Mesothelial cell of epicardium (in vitro differentiated cells): ENCODE results near the gene PTGER1. TPM values are rescaled to one million over a fixed set of nuclear protein-coding genes. Genes with fewer than 3 reads are reported as not detected.

Experiments used
- DNase-seq, 2 experiments: peaks; one replicate each; pipeline ENCODE4 v3.0.0; 2021; ENCODE audit warnings: low spot score in 2 of 2; ENCODE audit not compliant: unreplicated experiment in 2 of 2
- H3K27ac Mint-ChIP-seq: 2 replicates; pipeline ENCODE4 v1.8.0; 2021; ENCODE audit warnings: mixed read lengths
- H3K27me3 Mint-ChIP-seq: 2 replicates; pipeline ENCODE4 v1.8.0; 2021; ENCODE audit warnings: low read depth, mixed read lengths
- H3K36me3 Mint-ChIP-seq: 2 replicates; pipeline ENCODE4 v1.8.0; 2021; ENCODE audit warnings: mixed read lengths
- H3K4me1 Mint-ChIP-seq: 2 replicates; pipeline ENCODE4 v1.8.0; 2021; ENCODE audit warnings: mixed read lengths
- H3K4me3 Mint-ChIP-seq: 2 replicates; pipeline ENCODE4 v1.8.0; 2021; ENCODE audit warnings: mild to moderate bottlenecking, moderate library complexity, mixed read lengths
- H3K9me3 Mint-ChIP-seq: 2 replicates; pipeline ENCODE4 v1.8.0; 2021; ENCODE audit warnings: mixed read lengths
- total RNA-seq: library from RNA; stranded (reverse); gene quantifications from 3 replicates; pipeline ENCODE4 v1.2.1, GENCODE V29; 2021
- TF ChIP-seq, protein P1 (sequence below): fragments of 200-600 bp; sonication (generic); IDR thresholded peaks from one replicate; pipeline ENCODE4 v1.5.0; 2021; ENCODE audit warnings: antibody characterized with exemption; ENCODE audit not compliant: unreplicated experiment

PTGER1 gene
- total RNA-seq, 1 donor from 2014 or later = 3.5 TPM

DNA sequence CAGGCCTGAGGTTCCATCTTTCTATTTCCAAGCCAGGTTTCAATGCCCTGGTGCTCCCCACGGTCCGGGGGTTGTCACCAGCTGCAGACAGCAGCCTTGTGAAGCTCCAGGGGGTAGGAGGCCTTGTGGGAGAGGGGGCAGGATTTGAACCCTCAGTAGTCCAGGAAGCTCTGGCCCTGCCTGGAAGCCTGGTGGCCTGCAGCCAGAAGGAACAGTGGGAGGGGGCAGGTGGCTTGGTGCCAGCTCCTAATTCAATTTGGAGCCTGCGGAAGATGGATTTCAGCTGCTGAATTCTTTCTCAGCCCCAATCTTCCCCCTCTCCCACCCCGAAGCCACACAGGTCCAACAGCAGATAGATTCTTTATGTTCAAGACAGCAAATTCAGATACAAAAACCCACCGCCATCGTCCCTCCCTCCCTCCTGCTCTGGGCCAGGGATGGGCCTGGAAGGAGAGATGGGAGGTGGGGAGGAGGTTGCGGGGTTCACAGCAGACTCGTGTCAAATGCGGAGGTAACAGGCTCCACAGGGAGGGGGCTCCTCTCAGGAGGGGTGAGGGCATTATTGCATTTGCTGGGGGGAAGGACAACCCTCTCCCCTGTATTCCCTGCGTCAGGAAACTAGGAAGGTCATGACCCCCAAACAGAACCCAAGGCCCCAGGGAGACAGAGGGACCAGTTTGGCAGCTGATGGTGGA lies 2.4 kb upstream of the PTGER1 start:
- peak in 1 of 2 experiments; percentile 77 for DNase-seq
- Mint-ChIP-seq H3K36me3 (peaks cover 11% of the 10 kb centered on the region), H3K27me3 (no peaks in the 10 kb centered on the region), H3K9me3 (no peaks in the 10 kb centered on the region), H3K4me1 (peaks cover 44% of the 10 kb centered on the region), H3K4me3 (peak overlapping the region; percentile 53), H3K27ac (peak overlapping the region; percentile 94)
- TF ChIP-seq, protein P1, sequence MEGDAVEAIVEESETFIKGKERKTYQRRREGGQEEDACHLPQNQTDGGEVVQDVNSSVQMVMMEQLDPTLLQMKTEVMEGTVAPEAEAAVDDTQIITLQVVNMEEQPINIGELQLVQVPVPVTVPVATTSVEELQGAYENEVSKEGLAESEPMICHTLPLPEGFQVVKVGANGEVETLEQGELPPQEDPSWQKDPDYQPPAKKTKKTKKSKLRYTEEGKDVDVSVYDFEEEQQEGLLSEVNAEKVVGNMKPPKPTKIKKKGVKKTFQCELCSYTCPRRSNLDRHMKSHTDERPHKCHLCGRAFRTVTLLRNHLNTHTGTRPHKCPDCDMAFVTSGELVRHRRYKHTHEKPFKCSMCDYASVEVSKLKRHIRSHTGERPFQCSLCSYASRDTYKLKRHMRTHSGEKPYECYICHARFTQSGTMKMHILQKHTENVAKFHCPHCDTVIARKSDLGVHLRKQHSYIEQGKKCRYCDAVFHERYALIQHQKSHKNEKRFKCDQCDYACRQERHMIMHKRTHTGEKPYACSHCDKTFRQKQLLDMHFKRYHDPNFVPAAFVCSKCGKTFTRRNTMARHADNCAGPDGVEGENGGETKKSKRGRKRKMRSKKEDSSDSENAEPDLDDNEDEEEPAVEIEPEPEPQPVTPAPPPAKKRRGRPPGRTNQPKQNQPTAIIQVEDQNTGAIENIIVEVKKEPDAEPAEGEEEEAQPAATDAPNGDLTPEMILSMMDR = no peak

DNA sequence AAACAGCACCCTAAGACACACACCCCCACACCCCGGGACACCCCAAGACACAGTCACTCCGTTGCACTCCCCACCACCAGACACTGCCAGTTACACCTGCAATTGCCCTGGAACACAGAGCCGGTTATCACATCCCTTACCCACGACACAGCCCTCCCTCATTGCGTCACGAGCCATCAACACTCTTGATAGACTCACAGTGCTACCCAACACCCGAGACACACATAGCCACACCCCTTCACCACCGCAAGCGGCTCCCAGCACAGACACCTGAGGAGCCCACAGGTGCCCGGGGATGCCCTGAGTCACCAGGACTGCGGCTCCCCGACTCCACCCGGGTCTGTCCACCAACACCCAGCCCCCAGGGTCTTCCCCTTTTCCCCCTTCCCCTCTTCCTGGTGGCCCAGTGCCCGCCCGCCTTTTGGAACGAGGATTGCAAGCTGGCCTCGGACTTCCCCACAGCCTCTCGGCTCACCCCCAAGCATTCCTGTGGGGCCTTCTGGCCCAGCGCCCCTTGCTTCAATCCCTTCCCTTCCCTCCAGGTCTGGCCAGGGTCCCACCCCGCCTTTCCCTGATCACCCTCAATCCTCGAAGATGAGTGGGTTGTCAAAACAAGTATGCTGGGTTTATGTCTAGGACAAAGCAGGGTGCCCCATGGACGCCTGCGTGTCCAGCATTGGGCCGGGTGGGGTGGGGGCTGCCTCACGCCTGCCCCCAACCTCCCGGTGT lies 1.7 kb upstream of the PTGER1 start:
- Mint-ChIP-seq H3K4me1 (peaks cover 44% of the 10 kb centered on the region), H3K27ac (peak overlapping the region; percentile 94), H3K36me3 (peaks cover 7% of the 10 kb centered on the region), H3K9me3 (no peaks in the 10 kb centered on the region), H3K4me3 (peak overlapping the region; percentile 13), H3K27me3 (no peaks in the 10 kb centered on the region)
- no peak for DNase-seq
- TF ChIP-seq, protein P1 = no peak

DNA sequence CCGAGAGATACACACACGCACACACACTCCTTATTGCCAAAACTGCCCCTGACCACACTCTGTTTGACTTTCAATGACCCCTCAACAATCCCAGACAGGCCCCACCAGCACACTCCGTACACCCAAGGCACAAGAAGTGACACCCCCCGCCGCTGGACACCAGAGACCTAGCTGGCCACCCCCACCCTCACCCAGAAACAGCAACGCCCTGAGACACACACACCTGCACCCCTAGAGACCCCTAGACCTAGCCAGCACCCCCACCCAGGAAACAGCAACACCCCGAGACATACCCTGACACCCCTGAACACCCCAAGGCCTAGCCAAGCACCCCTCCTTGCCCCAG lies 1.1 kb upstream of the PTGER1 start:
- no peaks in the 10 kb centered on the region for H3K27me3 Mint-ChIP-seq
- H3K4me3 Mint-ChIP-seq = peak overlapping the region; percentile 13
- DNase-seq = no peak
- H3K27ac Mint-ChIP-seq = peak overlapping the region; percentile 44
- TF ChIP-seq, protein P1 = no peak
- H3K36me3 Mint-ChIP-seq = peaks cover 4% of the 10 kb centered on the region
- H3K4me1 Mint-ChIP-seq = peaks cover 44% of the 10 kb centered on the region
- H3K9me3 Mint-ChIP-seq = no peaks in the 10 kb centered on the region

DNA sequence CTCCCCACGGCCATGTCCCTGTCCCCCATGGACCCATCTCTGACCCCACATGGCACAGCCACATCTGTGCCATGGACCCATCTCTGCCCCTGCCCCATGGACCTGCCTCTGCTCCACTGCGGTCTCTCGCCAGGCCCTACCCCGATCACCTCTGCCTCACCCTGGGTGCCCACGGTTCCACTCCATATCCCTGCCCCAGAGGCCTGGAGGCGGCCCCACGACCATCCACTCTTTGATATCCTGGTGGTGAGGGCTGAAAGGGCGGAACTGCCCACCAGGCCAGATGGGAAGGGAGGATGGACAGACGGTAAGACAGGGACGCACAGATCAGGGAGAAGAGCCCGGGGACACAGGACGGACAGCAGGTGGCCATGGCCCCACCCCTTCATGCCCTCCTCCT lies 327 bp downstream of the PTGER1 start:
- TF ChIP-seq, protein P1 = no peak
- Mint-ChIP-seq H3K27me3 (no peaks in the 10 kb centered on the region), H3K4me3 (peak overlapping the region; percentile 36), H3K4me1 (peaks cover 44% of the 10 kb centered on the region), H3K27ac (peak overlapping the region; percentile 15), H3K9me3 (no peaks in the 10 kb centered on the region), H3K36me3 (peaks cover 4% of the 10 kb centered on the region)
- DNase-seq = no peak

DNA sequence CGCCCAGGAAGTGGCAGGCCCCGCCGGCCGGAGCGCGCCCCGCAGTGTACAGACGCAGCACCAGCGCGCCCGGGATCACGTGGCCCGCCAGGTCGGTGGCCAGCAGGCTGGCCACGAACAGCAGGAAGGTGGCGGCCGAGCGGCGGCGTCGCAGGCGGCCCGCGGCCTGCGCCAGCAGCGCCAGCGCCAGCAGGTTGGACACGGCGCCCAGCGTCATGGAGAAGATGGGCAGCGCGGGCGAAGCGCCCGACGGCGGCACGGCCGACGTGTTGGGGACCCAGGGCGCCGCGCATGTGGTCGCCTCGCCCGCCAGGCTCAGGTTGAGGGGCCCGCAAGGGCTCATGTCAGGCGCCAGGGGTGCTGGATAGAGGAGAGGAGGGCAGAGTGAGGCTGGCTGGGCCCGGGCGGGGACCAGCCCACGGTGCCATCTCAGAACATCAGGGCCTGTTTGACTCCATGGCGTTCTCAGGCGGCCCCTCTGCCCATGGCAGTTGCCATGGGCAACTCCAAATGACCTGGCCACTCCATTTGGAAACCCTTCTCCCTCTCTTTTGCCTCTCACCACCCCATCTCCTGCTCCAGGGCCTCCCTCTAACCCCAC lies 1.1 kb downstream of the PTGER1 start:
- Mint-ChIP-seq H3K4me1 (peaks cover 44% of the 10 kb centered on the region), H3K4me3 (peak overlapping the region; percentile 36), H3K36me3 (peaks cover 8% of the 10 kb centered on the region), H3K9me3 (no peaks in the 10 kb centered on the region), H3K27me3 (no peaks in the 10 kb centered on the region), H3K27ac (no peak overlapping the region)
- TF ChIP-seq, protein P1 = no peak
- no peak for DNase-seq
